Gastrocnemius medialis (tissue), 4 donors: ENCODE results near the gene DAGLA.

Experiments used
- CTCF ChIP-seq, 5 experiments: fragments of 450-650 bp in 3 of 5; fragments of 200-600 bp in 2 of 5; sonication (generic) in 2 of 5; IDR thresholded peaks in 4 of 5; conservative IDR thresholded peaks in 1 of 5; 1 replicate in 4 of 5; 2 replicates in 1 of 5; pipeline ENCODE4 v1.5.1; 2016 to 2019; ENCODE audit warnings: antibody characterized with exemption in 5 of 5, mild to moderate bottlenecking in 3 of 5, moderate library complexity in 3 of 5
- POLR2A ChIP-seq, 2 donors: fragments of 450-650 bp; IDR thresholded peaks; one replicate each; pipeline ENCODE4 v1.6.1; 2017; ENCODE audit warnings: antibody characterized with exemption in 2 of 2, mild to moderate bottlenecking in 2 of 2, moderate library complexity in 2 of 2

GRCh38 chr11:61709572-61709971, 29.4 kb downstream of the DAGLA start:
- TF ChIP-seq CTCF (IDR thresholded peaks at IDR 0.05 in 4 of 5, conservative IDR thresholded peaks at IDR 0.05 in 1 of 5) (no peak), POLR2A (IDR thresholded peaks at IDR 0.05) (no peak)
